K562 (cell line): Measurements from ENCODE around the gene SLC34A2. TPM values are rescaled to one million over a fixed set of nuclear protein-coding genes. Genes with fewer than 3 reads are reported as not detected.

Experiments used
- ATAC-seq: fragments of 200-7000 bp; cut with Tn5 transposase; 3 replicates; pipeline ENCODE4 v1.9.1; 2020; ENCODE audit warnings: moderate library complexity
- BruUV-seq: library from RNA; stranded (reverse); fragments of 400-500 nt; replicated peaks from 2 replicates; lab custom pipeline; 2021; lab: Mats Ljungman, UMichigan
- CTCF ChIA-PET: fragments of 300-600 bp; formaldehyde crosslinking; extraction: SDS; loops from one replicate; lab custom pipeline; 2021; ENCODE audit warnings: low intra/inter-chr PET ratio; lab: Yijun Ruan, JAX
- POLR2A ChIA-PET: fragments of 300-600, 350-650 bp; sonication (Branson Sonifier 250); formaldehyde crosslinking; extraction: SDS; loops from one replicate; lab custom pipeline; 2021; ENCODE audit warnings: antibody characterized with exemption, inconsistent platforms; lab: Yijun Ruan, JAX
- DNase-seq, 4 experiments: peaks; one replicate each; pipeline versions ENCODE4 v3.0.0 to v3.0.0-alpha.2; 2011 to 2018; ENCODE audit warnings: low spot score in 3 of 4, mixed read lengths in 3 of 4; ENCODE audit errors: extremely low read depth in 1 of 4
- FAIRE-seq: peaks from 2 replicates; lab custom pipeline; 2011; peaks lifted over from hg19 to GRCh38; lab: Jason Lieb, UNC
- H2AFZ ChIP-seq: 2 replicates; pipeline ENCODE4 v1.6.0; 2011; ENCODE audit warnings: low read depth, low read length, control low read depth, inconsistent platforms
- H3K27ac ChIP-seq: fragments of 200-600 bp; 3 replicates; pipeline ENCODE4 v1.8.0; 2011; ENCODE audit warnings: low read depth, mild to moderate bottlenecking, control low read depth, inconsistent platforms, low read length, moderate library complexity, mixed read lengths; ENCODE audit errors: extremely low read depth
- H3K27me3 ChIP-seq, 2 experiments: fragments of 300-600 bp in 1 of 2; 2 replicates in 1 of 2; 3 replicates in 1 of 2; pipeline versions ENCODE4 v1.6.0 to v1.8.0; 2011; ENCODE audit warnings: inconsistent platforms in 2 of 2, low read length in 2 of 2, mild to moderate bottlenecking in 1 of 2, mixed read lengths in 1 of 2, moderate library complexity in 1 of 2; ENCODE audit not compliant: control insufficient read depth in 2 of 2, insufficient read depth in 2 of 2
- H3K36me3 ChIP-seq: fragments of 300-600 bp; 3 replicates; pipeline ENCODE4 v1.8.0; 2011; ENCODE audit warnings: mild to moderate bottlenecking, low read length, inconsistent platforms; ENCODE audit not compliant: control insufficient read depth, insufficient read depth
- H3K4me1 ChIP-seq, 2 experiments: fragments of 200-600 bp in 1 of 2; replicated peaks in 1 of 2; 2 replicates in 1 of 2; 3 replicates in 1 of 2; pipeline versions ENCODE4 v1.5.1 to v1.8.0; 2011; ENCODE audit warnings: inconsistent platforms in 2 of 2, low read length in 2 of 2, mild to moderate bottlenecking in 1 of 2, mixed read lengths in 1 of 2, moderate library complexity in 1 of 2; ENCODE audit not compliant: control insufficient read depth in 2 of 2, insufficient read depth in 2 of 2
- H3K4me2 ChIP-seq: 2 replicates; pipeline ENCODE4 v1.6.1; 2011; ENCODE audit warnings: low read length, control low read depth, inconsistent platforms, mixed read lengths; ENCODE audit not compliant: insufficient read depth
- H3K4me3 ChIP-seq: fragments of 200-600 bp; sonication (generic), shearing (Covaris generic); 2 replicates; pipeline ENCODE4 v1.5.1; 2016; ENCODE audit warnings: control low read depth, inconsistent platforms
- H3K79me2 ChIP-seq: fragments of 200-600 bp; 3 replicates; pipeline ENCODE4 v1.8.0; 2011; ENCODE audit warnings: low read length, inconsistent platforms; ENCODE audit not compliant: control insufficient read depth, insufficient read depth
- H3K9ac ChIP-seq, 2 experiments: 2 replicates each; pipeline versions ENCODE4 v1.6.0 to v1.6.1; 2011; ENCODE audit warnings: low read depth in 2 of 2, low read length in 2 of 2, control low read depth in 1 of 2, inconsistent platforms in 1 of 2, mild to moderate bottlenecking in 1 of 2, mixed read lengths in 1 of 2; ENCODE audit not compliant: insufficient read depth in 1 of 2
- H3K9me1 ChIP-seq: one replicate; pipeline ENCODE4 v1.6.0; 2011; ENCODE audit warnings: inconsistent platforms, mild to moderate bottlenecking, low read length, moderate library complexity; ENCODE audit not compliant: control insufficient read depth, insufficient read depth
- H3K9me3 ChIP-seq: replicated peaks from 2 replicates; pipeline ENCODE4 v1.5.1; 2011; ENCODE audit warnings: low read depth, low read length, inconsistent platforms; ENCODE audit not compliant: control insufficient read depth, insufficient read depth
- H4K20me1 ChIP-seq: replicated peaks from 2 replicates; pipeline ENCODE4 v1.6.1; 2011; ENCODE audit warnings: low read length, inconsistent platforms, mixed read lengths; ENCODE audit not compliant: control insufficient read depth, insufficient read depth
- CHD2 ChIP-seq: IDR thresholded peaks from 2 replicates; pipeline ENCODE4 v1.6.1; 2011; ENCODE audit warnings: low read depth, low read length
- FOXK2 ChIP-seq, 2 experiments: fragments of 450-650 bp; IDR thresholded peaks in 1 of 2; conservative IDR thresholded peaks in 1 of 2; 2 replicates each; pipeline ENCODE4 v1.6.1; 2016; ENCODE audit warnings: low read depth in 2 of 2, mild to moderate bottlenecking in 1 of 2
- HMG20A ChIP-seq: fragments of 450-650 bp; formaldehyde crosslinking; conservative IDR thresholded peaks from 2 replicates; pipeline ENCODE4 v1.4.0; 2020; ENCODE audit warnings: mild to moderate bottlenecking, mixed read lengths
- KLF16 ChIP-seq: IDR thresholded peaks from 2 replicates; pipeline ENCODE4 v1.6.1; 2016; ENCODE audit warnings: antibody characterized with exemption
- MAFF ChIP-seq: IDR thresholded peaks from 2 replicates; pipeline ENCODE4 v1.6.1; 2012; ENCODE audit warnings: low read length, improper control_type of control experiment
- MTA3 ChIP-seq: fragments of 450-650 bp; formaldehyde crosslinking; IDR thresholded peaks from 2 replicates; pipeline ENCODE4 v1.6.1; 2017; ENCODE audit warnings: mild to moderate bottlenecking, borderline replicate concordance
- POLR3G ChIP-seq: IDR thresholded peaks from 2 replicates; pipeline ENCODE4 v1.6.1; 2011; ENCODE audit not compliant: insufficient read length, insufficient replicate concordance; ENCODE audit errors: extremely low read depth
- PTBP1 ChIP-seq: fragments of 200-400 bp; formaldehyde crosslinking; IDR thresholded peaks from 2 replicates; pipeline ENCODE4 v1.6.1; 2017; ENCODE audit warnings: low read depth, low read length
- RFX7 ChIP-seq: fragments of 250-450 bp; sonication (Bioruptor Pico); IDR thresholded peaks from 2 replicates; pipeline ENCODE4 v1.5.1; 2021; ENCODE audit warnings: mild to moderate bottlenecking
- SAP30 ChIP-seq: fragments of 200-600 bp; sonication (generic); IDR thresholded peaks from 2 replicates; pipeline ENCODE4 v1.6.1; 2012; ENCODE audit warnings: borderline replicate concordance, low read depth, mild to moderate bottlenecking, moderate library complexity, low read length, control low read depth, inconsistent platforms; ENCODE audit not compliant: insufficient read depth, poor library complexity, severe bottlenecking
- TSC22D4 ChIP-seq: fragments of 450-650 bp; IDR thresholded peaks from 2 replicates; pipeline ENCODE4 v1.6.1; 2016; ENCODE audit warnings: missing genetic modification characterization, missing biosample characterization, control low read depth
- ZFX ChIP-seq: sonication (generic); formaldehyde crosslinking; IDR thresholded peaks from 2 replicates; pipeline ENCODE4 v1.8.0; 2022; ENCODE audit warnings: mild to moderate bottlenecking, missing genetic modification reagents, moderate library complexity
- ZNF274 ChIP-seq: IDR thresholded peaks from 2 replicates; pipeline ENCODE4 v1.6.1; 2011; ENCODE audit warnings: low read depth, mild to moderate bottlenecking, low read length, moderate library complexity, borderline replicate concordance
- ZNF586 ChIP-seq: fragments of 450-650 bp; formaldehyde crosslinking; conservative IDR thresholded peaks from 2 replicates; pipeline ENCODE4 v1.4.0; 2020; ENCODE audit warnings: mild to moderate bottlenecking, moderate library complexity
- WGBS: fragments of 100-300 bp; shearing (Covaris generic); methylation state at CpG from one replicate; pipeline ENCODE4 v1.1.6; 2016; ENCODE audit warnings: low coverage, mixed read lengths; ENCODE audit not compliant: insufficient coverage; ENCODE audit errors: missing lambda C conversion rate; 5-methylcytosine and 5-hydroxymethylcytosine counted together
- in situ Hi-C: fragments of 300-500 bp; cut with MboI; formaldehyde crosslinking; loops from 4 replicates; pipeline ENCODE4 v1.15.0; 2018; ENCODE audit warnings: inconsistent platforms, mixed read lengths
- intact Hi-C: fragments of 100-400 bp; cut with micrococcal nuclease; formaldehyde crosslinking; loops from 2 replicates; pipeline ENCODE4 v1.14.2; 2022
- polyA plus RNA-seq, 8 experiments: library from polyadenylated mRNA; depleted of rRNA in 4 of 8; stranded (reverse) in 5 of 8; unstranded in 3 of 8; fragments of >200 nt; fragmentation: Nextera tagmentation in 2 of 8; fragmentation: Illumina TruSeq in 1 of 8; extraction: Ambion mirVana in 2 of 8; extraction: Trizol in 1 of 8; gene quantifications; 2 replicates each; pipeline versions ENCODE4 v1.2.1 to v1.2.3, GENCODE V29; 2011 to 2014; ENCODE audit warnings: inconsistent platforms in 1 of 8, missing spikeins in 1 of 8
- total RNA-seq, 7 experiments: library from RNA; depleted of rRNA in 6 of 7; stranded (reverse); fragments of >200 nt in 6 of 7; fragmentation: Illumina TruSeq in 2 of 7; extraction: Trizol in 2 of 7; gene quantifications; 2 replicates each; pipeline versions ENCODE4 v1.2.1 to v1.2.3, GENCODE V29; 2011 to 2021; ENCODE audit warnings: low replicate concordance in 1 of 7
- TF ChIP-seq, protein P1 (sequence below): fragments of 450-650 bp; formaldehyde crosslinking; conservative IDR thresholded peaks from 2 replicates; pipeline ENCODE4 v1.4.0; 2022; ENCODE audit warnings: mild to moderate bottlenecking, missing genetic modification characterization

The SLC34A2 gene
- total and polyA plus RNA-seq, 9 of the 15 experiments (the other 6 are each of a cell fraction or from before 2014, with no cell fraction given) = 1.5 TPM; not detected in 8

DNA sequence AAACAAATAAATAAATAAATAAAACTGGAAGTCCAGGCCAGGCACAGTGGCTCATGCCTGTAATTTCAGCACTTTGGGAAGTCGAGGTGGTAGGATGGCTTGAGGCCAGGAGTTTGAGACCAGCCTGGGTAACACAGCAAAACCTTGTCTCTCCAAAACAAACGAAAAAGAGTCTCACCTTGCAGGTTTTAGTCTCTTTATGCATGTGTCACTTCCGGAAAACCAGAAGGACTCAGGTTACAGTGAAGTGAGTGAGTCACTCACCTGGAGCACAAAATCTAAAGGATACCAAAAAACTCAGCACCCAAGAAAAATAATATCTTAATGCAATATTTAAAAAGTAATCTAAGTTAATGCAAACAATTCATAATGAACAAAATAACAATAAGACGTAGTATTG lies 20.1 kb upstream of the SLC34A2 start:
- Histone ChIP-seq H4K20me1 (no peaks in the 10 kb centered on the region), H3K4me3 (no peak overlapping the region), H3K9me3 (no peaks in the 10 kb centered on the region), H2AFZ (no peak overlapping the region), H3K36me3 (no peaks in the 10 kb centered on the region), H3K79me2 (no peaks in the 10 kb centered on the region), H3K27me3 (peaks cover 0 to 8% of the 10 kb centered on the region in 2 experiments; a peak in 3 of 5 replicates), H3K4me1 (no peaks in the 10 kb centered on the region), H3K27ac (no peak overlapping the region), H3K4me2 (no peak overlapping the region), H3K9me1 (no peaks in the 10 kb centered on the region), H3K9ac (no peak overlapping the region)
- TF ChIP-seq SAP30 = no peak
- TF ChIP-seq TSC22D4 (tag) = no peak
- ATAC-seq (no peak), FAIRE-seq (no peak), DNase-seq (no peak)
- intact Hi-C loops (no loop called here), in situ Hi-C loops (no loop called here)
- CTCF ChIA-PET = no interaction called here
- POLR2A ChIA-PET = interaction anchor here (0.9 kb wide), 1 partner anchor 25 kb away, joined by 3 read pairs; no protein-coding TSS in a partner anchor
- 4% methylated on average over 4 of the region's 4 CpGs for WGBS
- BruUV-seq = no TSS peak

DNA sequence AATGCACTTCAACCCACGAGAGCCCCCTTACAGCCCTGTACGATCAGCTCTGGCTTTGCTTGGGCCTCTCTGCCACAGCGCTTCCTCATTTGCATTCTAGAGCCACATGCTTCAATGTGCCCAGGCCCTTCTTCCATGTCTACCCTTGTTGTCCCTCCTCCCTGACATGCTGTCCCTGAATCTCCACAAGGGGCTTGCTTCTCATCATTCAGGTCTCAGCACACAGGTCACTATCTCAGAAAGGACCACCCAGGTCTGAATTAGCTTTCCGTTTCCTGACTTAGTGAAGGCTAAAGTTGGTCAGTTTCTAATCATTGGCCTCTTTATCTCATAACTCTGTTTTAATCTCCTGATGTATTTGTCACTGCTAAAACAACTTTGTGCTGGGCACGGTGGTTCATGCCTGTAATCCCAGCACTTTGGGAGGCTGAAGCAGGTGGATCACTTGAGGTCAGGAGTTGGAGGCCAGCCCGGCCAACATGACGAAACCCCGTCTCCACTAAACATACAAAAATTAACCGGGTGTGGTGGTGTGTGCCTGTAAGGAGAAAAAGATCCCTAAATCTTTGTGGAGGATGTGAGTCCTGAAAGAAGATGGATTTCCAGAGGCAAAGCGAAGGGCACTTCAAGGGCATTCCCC lies 17.9 kb upstream of the SLC34A2 start:
- Histone ChIP-seq H3K9ac (no peak overlapping the region), H3K27me3 (peaks cover 0 to 13% of the 10 kb centered on the region in 2 experiments; a peak in 3 of 5 replicates), H3K79me2 (no peaks in the 10 kb centered on the region), H3K9me1 (no peaks in the 10 kb centered on the region), H3K36me3 (no peaks in the 10 kb centered on the region), H3K9me3 (no peaks in the 10 kb centered on the region), H3K4me2 (no peak overlapping the region), H3K4me1 (no peaks in the 10 kb centered on the region), H3K27ac (no peak overlapping the region), H3K4me3 (no peak overlapping the region), H4K20me1 (no peaks in the 10 kb centered on the region), H2AFZ (no peak overlapping the region)
- DNase-seq (no peak), ATAC-seq (no peak), FAIRE-seq (no peak)
- WGBS = 6% methylated on average over 8 of the region's 10 CpGs
- no TSS peak for BruUV-seq
- CTCF ChIA-PET = no interaction called here
- in situ Hi-C loops = no loop called here
- POLR2A ChIA-PET = no interaction called here
- intact Hi-C loops = no loop called here
- TF ChIP-seq POLR3G (no peak), PTBP1 (no peak), HMG20A (CRISPR knock-in tag) (no peak), ZNF586 (CRISPR knock-in tag) (no peak), MTA3 (no peak), CHD2 (no peak), MAFF (no peak), FOXK2 (conservative IDR thresholded peaks at IDR 0.05 in 1 of 2, IDR thresholded peaks at IDR 0.05 in 1 of 2; ENCODE audit: low read depth in 2 of 2) (no peak), RFX7 (CRISPR knock-in tag) (no peak), ZNF274 (no peak), ZFX (no peak), KLF16 (no peak)
- TF ChIP-seq, protein P1, sequence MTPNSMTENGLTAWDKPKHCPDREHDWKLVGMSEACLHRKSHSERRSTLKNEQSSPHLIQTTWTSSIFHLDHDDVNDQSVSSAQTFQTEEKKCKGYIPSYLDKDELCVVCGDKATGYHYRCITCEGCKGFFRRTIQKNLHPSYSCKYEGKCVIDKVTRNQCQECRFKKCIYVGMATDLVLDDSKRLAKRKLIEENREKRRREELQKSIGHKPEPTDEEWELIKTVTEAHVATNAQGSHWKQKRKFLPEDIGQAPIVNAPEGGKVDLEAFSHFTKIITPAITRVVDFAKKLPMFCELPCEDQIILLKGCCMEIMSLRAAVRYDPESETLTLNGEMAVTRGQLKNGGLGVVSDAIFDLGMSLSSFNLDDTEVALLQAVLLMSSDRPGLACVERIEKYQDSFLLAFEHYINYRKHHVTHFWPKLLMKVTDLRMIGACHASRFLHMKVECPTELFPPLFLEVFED (CRISPR knock-in tag) = no peak
